K562 (cell line): ENCODE data around the gene DHRS13. TPM values are rescaled to one million over a fixed set of nuclear protein-coding genes. Genes with fewer than 3 reads are reported as not detected.

Experiments used
- ARHGAP35 ChIP-seq: fragments of 450-650 bp; IDR thresholded peaks from 2 replicates; pipeline ENCODE4 v1.6.1; 2018; ENCODE audit not compliant: partially characterized antibody
- CHD2 ChIP-seq: IDR thresholded peaks from 2 replicates; pipeline ENCODE4 v1.6.1; 2011; ENCODE audit warnings: low read depth, low read length
- E2F3 ChIP-seq: fragments of 250-450 bp; sonication (Bioruptor Pico); IDR thresholded peaks from 2 replicates; pipeline ENCODE4 v1.4.0; 2020; ENCODE audit warnings: mild to moderate bottlenecking
- ELF1 ChIP-seq: fragments of 200-800 bp; sonication (Bioruptor generic); IDR thresholded peaks from 2 replicates; pipeline ENCODE4 v1.6.1; 2016; ENCODE audit warnings: missing genetic modification characterization, missing compliant biosample characterization
- ERF ChIP-seq: fragments of 450-650 bp; formaldehyde crosslinking; IDR thresholded peaks from 2 replicates; pipeline ENCODE4 v1.4.0; 2020; ENCODE audit warnings: mild to moderate bottlenecking, mixed read lengths
- FOXA1 ChIP-seq: fragments of 450-650 bp; IDR thresholded peaks from 2 replicates; pipeline ENCODE4 v1.6.1; 2016; ENCODE audit warnings: mild to moderate bottlenecking, borderline replicate concordance
- HIVEP1 ChIP-seq: fragments of 250-450 bp; sonication (Bioruptor Pico); IDR thresholded peaks from 2 replicates; pipeline ENCODE4 v1.4.0; 2020; ENCODE audit warnings: mild to moderate bottlenecking
- HNRNPUL1 ChIP-seq: fragments of 200-400 bp; formaldehyde crosslinking; IDR thresholded peaks from 2 replicates; pipeline ENCODE4 v1.6.1; 2017; ENCODE audit warnings: low read length
- LEF1 ChIP-seq: fragments of 450-650 bp; IDR thresholded peaks from 2 replicates; pipeline ENCODE4 v1.6.1; 2016; ENCODE audit warnings: mild to moderate bottlenecking
- PTTG1 ChIP-seq: fragments of 450-650 bp; IDR thresholded peaks from 2 replicates; pipeline ENCODE4 v1.6.1; 2016; ENCODE audit warnings: low read depth, mild to moderate bottlenecking, missing genetic modification characterization, missing compliant biosample characterization
- SIN3A ChIP-seq, 2 experiments: fragments of 150-350 bp in 1 of 2; IDR thresholded peaks; 2 replicates each; pipeline ENCODE4 v1.6.1; 2011 to 2016; ENCODE audit warnings: borderline replicate concordance in 2 of 2, low read depth in 2 of 2, low read length in 2 of 2, mild to moderate bottlenecking in 2 of 2, moderate library complexity in 2 of 2; ENCODE audit not compliant: control insufficient read depth in 1 of 2
- SIRT6 ChIP-seq: IDR thresholded peaks from one replicate; pipeline ENCODE4 v1.6.1; 2012; ENCODE audit warnings: low read depth, mild to moderate bottlenecking, control low read depth, inconsistent platforms, low read length, moderate library complexity
- SIX5 ChIP-seq, 2 experiments: IDR thresholded peaks; 2 replicates each; pipeline ENCODE4 v1.6.1; 2011; ENCODE audit warnings: low read length in 2 of 2, borderline replicate concordance in 1 of 2, low read depth in 1 of 2, mild to moderate bottlenecking in 1 of 2, moderate library complexity in 1 of 2; ENCODE audit not compliant: insufficient read depth in 1 of 2
- SMARCB1 ChIP-seq: IDR thresholded peaks from 2 replicates; pipeline ENCODE4 v1.6.1; 2011; ENCODE audit warnings: improper control_type of control experiment, low read depth; ENCODE audit not compliant: insufficient read length
- SNAPC5 ChIP-seq: fragments of 250-450 bp; sonication (Bioruptor Pico); IDR thresholded peaks from 2 replicates; pipeline ENCODE4 v1.8.0; 2021; ENCODE audit warnings: moderate library complexity, mild to moderate bottlenecking, inconsistent platforms
- TBP ChIP-seq: optimal IDR thresholded peaks from 2 replicates; pipeline ENCODE3; 2011; ENCODE audit warnings: low read depth, low read length, improper control_type of control experiment
- ZBED1 ChIP-seq: IDR thresholded peaks from 2 replicates; pipeline ENCODE4 v1.6.1; 2014
- ZNF274 ChIP-seq: IDR thresholded peaks from 2 replicates; pipeline ENCODE4 v1.6.1; 2011; ENCODE audit warnings: low read depth, mild to moderate bottlenecking, low read length, moderate library complexity, borderline replicate concordance
- ZNF354B ChIP-seq: fragments of 250-450 bp; sonication (Bioruptor Pico); IDR thresholded peaks from 2 replicates; pipeline ENCODE4 v1.4.0; 2020
- ZNF445 ChIP-seq: fragments of 250-450 bp; sonication (Bioruptor Pico); IDR thresholded peaks from 2 replicates; pipeline ENCODE4 v1.4.0; 2020; ENCODE audit warnings: low read depth, mild to moderate bottlenecking, moderate library complexity
- ZNF512 ChIP-seq: IDR thresholded peaks from 2 replicates; pipeline ENCODE4 v1.6.1; 2016; ENCODE audit warnings: missing genetic modification characterization, missing compliant biosample characterization
- polyA plus RNA-seq, 8 experiments: library from polyadenylated mRNA; depleted of rRNA in 4 of 8; stranded (reverse) in 5 of 8; unstranded in 3 of 8; fragments of >200 nt; fragmentation: Nextera tagmentation in 2 of 8; fragmentation: Illumina TruSeq in 1 of 8; extraction: Ambion mirVana in 2 of 8; extraction: Trizol in 1 of 8; gene quantifications; 2 replicates each; pipeline versions ENCODE4 v1.2.1 to v1.2.3, GENCODE V29; 2011 to 2014; ENCODE audit warnings: inconsistent platforms in 1 of 8, missing spikeins in 1 of 8
- total RNA-seq, 7 experiments: library from RNA; depleted of rRNA in 6 of 7; stranded (reverse); fragments of >200 nt in 6 of 7; fragmentation: Illumina TruSeq in 2 of 7; extraction: Trizol in 2 of 7; gene quantifications; 2 replicates each; pipeline versions ENCODE4 v1.2.1 to v1.2.3, GENCODE V29; 2011 to 2021; ENCODE audit warnings: low replicate concordance in 1 of 7
- TF ChIP-seq, protein P1 (sequence below): fragments of 250-450 bp; sonication (Bioruptor Pico); IDR thresholded peaks from 2 replicates; pipeline ENCODE4 v1.5.0; 2020; ENCODE audit warnings: mild to moderate bottlenecking
- TF ChIP-seq, protein P2 (sequence below), 3 experiments: IDR thresholded peaks in 2 of 3; conservative IDR thresholded peaks in 1 of 3; 2 replicates each; pipeline ENCODE4 v1.5.1; 2011 to 2012; ENCODE audit warnings: low read length in 3 of 3, mild to moderate bottlenecking in 3 of 3, control low read depth in 2 of 3, improper control_type of control experiment in 1 of 3, inconsistent platforms in 1 of 3, low read depth in 1 of 3, mixed read lengths in 1 of 3, moderate library complexity in 1 of 3; ENCODE audit not compliant: insufficient read depth in 2 of 3

DHRS13 gene
- total and polyA plus RNA-seq, 9 of the 15 experiments (the other 6 are each of a cell fraction or from before 2014, with no cell fraction given): 0.32 to 52.3 (median 34.3) TPM; not detected in 1

DNA sequence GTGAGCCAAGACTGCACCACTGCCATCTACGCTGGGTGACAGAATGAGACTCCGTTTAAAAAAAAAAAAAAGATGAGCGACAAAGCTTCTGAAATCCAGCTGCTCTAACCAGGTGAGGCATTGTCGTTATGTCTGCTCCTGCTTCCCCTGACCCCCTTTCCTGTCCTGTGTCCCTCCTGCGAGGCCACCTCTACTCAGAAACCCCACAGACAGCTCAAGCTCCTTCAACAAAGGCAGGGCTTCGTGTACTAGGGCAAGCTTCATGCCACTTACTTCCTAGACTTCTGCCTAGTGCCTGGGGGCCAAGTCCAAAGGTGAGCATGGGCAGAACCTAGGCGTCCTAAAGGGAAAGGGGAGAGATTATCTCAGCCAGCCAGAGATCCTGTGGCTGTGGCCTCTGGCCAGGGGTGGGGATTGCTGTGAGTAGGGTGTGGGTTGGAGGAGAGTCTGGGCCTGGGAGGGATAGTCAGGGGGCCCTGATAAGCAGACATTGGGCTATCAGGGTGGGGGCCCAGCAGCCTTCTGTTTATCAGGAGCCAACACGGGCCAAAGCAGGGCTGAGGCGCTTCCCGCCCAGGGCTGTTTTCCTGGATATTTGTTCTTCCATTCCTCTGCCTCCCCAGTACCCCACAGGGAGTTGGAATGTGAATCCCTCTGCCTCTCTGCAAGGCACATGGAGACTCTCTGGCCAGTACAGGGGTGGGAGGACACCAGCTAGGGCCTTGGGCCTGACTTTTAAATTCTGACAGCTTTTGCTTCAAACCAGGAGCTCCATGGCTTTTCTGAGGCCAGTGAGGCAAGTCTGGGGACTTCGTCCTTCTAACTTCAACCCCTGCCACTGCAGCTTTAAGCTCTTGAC, 37.7 kb downstream of the DHRS13 start (continued):
- TF ChIP-seq ZNF512: no peak
- peak in 1 of 2 experiments; percentile 41; a peak in 1 of 4 replicates for TF ChIP-seq SIN3A (IDR thresholded peaks at IDR 0.05; ENCODE audit: borderline replicate concordance in 2 of 2, control insufficient read depth in 1 of 2, low read depth in 2 of 2, low read length in 2 of 2)
- TF ChIP-seq FOXA1: no peak
- peak; percentile 79; the same call in 1 of the 2 replicates for TF ChIP-seq ZNF445
- TF ChIP-seq ELF1 (tag): no peak
- no peak for TF ChIP-seq SIX5 (IDR thresholded peaks at IDR 0.05; ENCODE audit: borderline replicate concordance in 1 of 2, insufficient read depth in 1 of 2, low read depth in 1 of 2, low read length in 2 of 2)
- no peak for TF ChIP-seq ARHGAP35
- no peak for TF ChIP-seq HIVEP1
- peak; percentile 76; the same call in 1 of the 2 replicates for TF ChIP-seq ERF (CRISPR knock-in tag)
- TF ChIP-seq, protein P1, sequence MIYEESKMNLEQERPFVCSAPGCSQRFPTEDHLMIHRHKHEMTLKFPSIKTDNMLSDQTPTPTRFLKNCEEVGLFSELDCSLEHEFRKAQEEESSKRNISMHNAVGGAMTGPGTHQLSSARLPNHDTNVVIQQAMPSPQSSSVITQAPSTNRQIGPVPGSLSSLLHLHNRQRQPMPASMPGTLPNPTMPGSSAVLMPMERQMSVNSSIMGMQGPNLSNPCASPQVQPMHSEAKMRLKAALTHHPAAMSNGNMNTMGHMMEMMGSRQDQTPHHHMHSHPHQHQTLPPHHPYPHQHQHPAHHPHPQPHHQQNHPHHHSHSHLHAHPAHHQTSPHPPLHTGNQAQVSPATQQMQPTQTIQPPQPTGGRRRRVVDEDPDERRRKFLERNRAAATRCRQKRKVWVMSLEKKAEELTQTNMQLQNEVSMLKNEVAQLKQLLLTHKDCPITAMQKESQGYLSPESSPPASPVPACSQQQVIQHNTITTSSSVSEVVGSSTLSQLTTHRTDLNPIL (CRISPR knock-in tag): no peak
- TF ChIP-seq, protein P2, sequence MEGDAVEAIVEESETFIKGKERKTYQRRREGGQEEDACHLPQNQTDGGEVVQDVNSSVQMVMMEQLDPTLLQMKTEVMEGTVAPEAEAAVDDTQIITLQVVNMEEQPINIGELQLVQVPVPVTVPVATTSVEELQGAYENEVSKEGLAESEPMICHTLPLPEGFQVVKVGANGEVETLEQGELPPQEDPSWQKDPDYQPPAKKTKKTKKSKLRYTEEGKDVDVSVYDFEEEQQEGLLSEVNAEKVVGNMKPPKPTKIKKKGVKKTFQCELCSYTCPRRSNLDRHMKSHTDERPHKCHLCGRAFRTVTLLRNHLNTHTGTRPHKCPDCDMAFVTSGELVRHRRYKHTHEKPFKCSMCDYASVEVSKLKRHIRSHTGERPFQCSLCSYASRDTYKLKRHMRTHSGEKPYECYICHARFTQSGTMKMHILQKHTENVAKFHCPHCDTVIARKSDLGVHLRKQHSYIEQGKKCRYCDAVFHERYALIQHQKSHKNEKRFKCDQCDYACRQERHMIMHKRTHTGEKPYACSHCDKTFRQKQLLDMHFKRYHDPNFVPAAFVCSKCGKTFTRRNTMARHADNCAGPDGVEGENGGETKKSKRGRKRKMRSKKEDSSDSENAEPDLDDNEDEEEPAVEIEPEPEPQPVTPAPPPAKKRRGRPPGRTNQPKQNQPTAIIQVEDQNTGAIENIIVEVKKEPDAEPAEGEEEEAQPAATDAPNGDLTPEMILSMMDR (IDR thresholded peaks at IDR 0.05 in 2 of 3, conservative IDR thresholded peaks at IDR 0.05 in 1 of 3; ENCODE audit: insufficient read depth in 2 of 3, low read depth in 1 of 3, low read length in 3 of 3): no peak
- TF ChIP-seq SIRT6: no peak
- peak; percentile 51 for TF ChIP-seq SMARCB1
- no peak for TF ChIP-seq SNAPC5
- peak; percentile 90 for TF ChIP-seq ZNF274
- peak; percentile 61; the same call in 1 of the 2 replicates for TF ChIP-seq CHD2
- no peak for TF ChIP-seq ZNF354B (CRISPR knock-in tag)
- TF ChIP-seq ZBED1: peak; percentile 94
- TF ChIP-seq E2F3: peak; percentile 96; the same call in 1 of the 2 replicates
- no peak for TF ChIP-seq PTTG1 (tag)
- peak; percentile 60 for TF ChIP-seq TBP
- peak; percentile 99 for TF ChIP-seq LEF1
- 0 out of 2 replicates have a peak, but pooled peaks have one; percentile 34 for TF ChIP-seq HNRNPUL1
